ENCODE measurements around the gene C1RL. TPM values are rescaled to one million over a fixed set of nuclear protein-coding genes. Genes with fewer than 3 reads are reported as not detected.
A peak's percentile ranks its signal among the peaks of the same experiment; 100 is the strongest.

The C1RL gene
- total RNA-seq, 4 donors from 2014 or later = 39.6 to 261 (median 65.0) TPM

- DNase-seq = no peak
- TF ChIP-seq POLR2A (IDR thresholded peaks at IDR 0.05) = no peak
- no peaks in the 10 kb centered on the region for H3K9me3 ChIP-seq
- H3K4me3 ChIP-seq = no peak overlapping the region
- H3K4me1 ChIP-seq = peaks cover 0 to 19% (median 4%) of the 10 kb centered on the region in 4 donors
- intact Hi-C loops (cut with DNase I; ENCODE audit: low total_unique reads) = no loop called here
- H3K27me3 ChIP-seq = no peaks in the 10 kb centered on the region
- 85 to 86% methylated on average over 5 to 7 of the region's 7 CpGs for WGBS, 2 donors (ENCODE audit: low coverage in 1 of 2)
- no peak overlapping the region for H3K27ac ChIP-seq
- H3K36me3 ChIP-seq = no peaks in the 10 kb centered on the region
- in situ Hi-C loops (cut with MboI; ENCODE audit: low pct_ligation_motif_present in 1 of 4, low pct_unique_long_range_greater_than_20kb in 1 of 4, low sequenced_read_pairs in 3 of 4) = no loop called here
Observed at GRCh38 chr12:7065073-7065623, 43.9 kb downstream of the C1RL start.

DNA sequence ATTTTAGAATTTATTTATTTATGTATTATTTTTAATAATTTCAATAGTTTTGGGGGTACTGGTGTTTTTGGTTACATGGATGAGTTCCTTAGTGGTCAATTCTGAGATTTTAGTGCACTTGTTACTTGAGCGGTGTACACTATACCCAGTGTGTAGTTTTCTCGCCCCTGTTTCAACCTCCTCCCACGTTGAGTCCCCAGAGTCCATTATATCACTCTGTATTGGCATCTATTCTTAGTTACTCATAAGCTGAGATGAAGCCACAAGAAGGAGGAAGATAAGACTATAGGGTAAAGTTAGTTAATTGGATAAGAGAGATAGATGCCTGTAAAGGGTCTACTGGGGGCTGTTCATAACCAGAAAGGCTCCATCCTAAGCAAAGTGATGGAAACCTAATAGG lies 44.5 kb downstream of the C1RL start:
- H3K4me3 ChIP-seq = no peak overlapping the region
- H3K27ac ChIP-seq = no peak overlapping the region
- H3K27me3 ChIP-seq = no peaks in the 10 kb centered on the region
- no peak for DNase-seq
- intact Hi-C loops (cut with DNase I; ENCODE audit: low total_unique reads) = no loop called here
- H3K4me1 ChIP-seq = peaks cover 0 to 25% (median 7%) of the 10 kb centered on the region in 4 donors
- in situ Hi-C loops (cut with MboI; ENCODE audit: low pct_ligation_motif_present in 1 of 4, low pct_unique_long_range_greater_than_20kb in 1 of 4, low sequenced_read_pairs in 3 of 4) = no loop called here
- TF ChIP-seq POLR2A (IDR thresholded peaks at IDR 0.05) (no peak), POLR2AphosphoS5 (IDR thresholded peaks at IDR 0.05) (no peak), EP300 (IDR thresholded peaks at IDR 0.05; ENCODE audit: low read depth) (no peak), CTCF (IDR thresholded peaks at IDR 0.05) (no peak)
- H3K9me3 ChIP-seq = no peaks in the 10 kb centered on the region
- 56% methylated on average over 3 of the region's 3 CpGs; no CpG with 5 or more reads in 1 of the 2 donors for WGBS, 2 donors (ENCODE audit: low coverage in 1 of 2)
- H3K36me3 ChIP-seq = no peaks in the 10 kb centered on the region

GRCh38 chr12:7061596-7061995 lies 47.4 kb downstream of the C1RL start:
- DNase-seq = no peak
- Histone ChIP-seq H3K4me3 (peak overlapping the region in 3 of 4 donors; percentile 21 to 49 (median 27)), H3K9me3 (no peaks in the 10 kb centered on the region), H3K27me3 (no peaks in the 10 kb centered on the region), H3K27ac (peak overlapping the region; percentile 72 to 85 (median 82)), H3K36me3 (no peaks in the 10 kb centered on the region), H3K4me1 (peaks cover 0 to 20% (median 8%) of the 10 kb centered on the region in 4 donors)
- in situ Hi-C loops (cut with MboI; ENCODE audit: low pct_ligation_motif_present in 1 of 4, low pct_unique_long_range_greater_than_20kb in 1 of 4, low sequenced_read_pairs in 3 of 4) = no loop called here
- no peak for TF ChIP-seq CTCF (IDR thresholded peaks at IDR 0.05)
- no peak for TF ChIP-seq POLR2AphosphoS5 (IDR thresholded peaks at IDR 0.05)
- no peak for TF ChIP-seq POLR2A (IDR thresholded peaks at IDR 0.05)
- TF ChIP-seq EP300 (IDR thresholded peaks at IDR 0.05; ENCODE audit: low read depth) = no peak
- intact Hi-C loops (cut with DNase I; ENCODE audit: low total_unique reads) = loop anchor here (2.0 kb wide), 2 partner anchors 31 to 47 kb away; partner anchors contain the start of genes C1R and C1RL
- WGBS, 2 donors (ENCODE audit: low coverage in 1 of 2) = 86 to 91% methylated on average over 2 to 7 of the region's 7 CpGs

GRCh38 chr12:7061138-7061537 lies 47.9 kb downstream of the C1RL start:
- Histone ChIP-seq H3K4me3 (peak overlapping the region; percentile 14 to 49 (median 24)), H3K36me3 (no peaks in the 10 kb centered on the region), H3K4me1 (peaks cover 0 to 20% (median 8%) of the 10 kb centered on the region in 4 donors), H3K9me3 (no peaks in the 10 kb centered on the region), H3K27me3 (no peaks in the 10 kb centered on the region), H3K27ac (peak overlapping the region; percentile 72 to 85 (median 82))
- in situ Hi-C loops (cut with MboI; ENCODE audit: low pct_ligation_motif_present in 1 of 4, low pct_unique_long_range_greater_than_20kb in 1 of 4, low sequenced_read_pairs in 3 of 4) = no loop called here
- WGBS, 2 donors (ENCODE audit: low coverage in 1 of 2) = 43 to 64% methylated on average over 10 to 13 of the region's 13 CpGs
- TF ChIP-seq EP300 (IDR thresholded peaks at IDR 0.05; ENCODE audit: low read depth) (no peak), POLR2A (IDR thresholded peaks at IDR 0.05) (no peak), POLR2AphosphoS5 (IDR thresholded peaks at IDR 0.05) (no peak), CTCF (IDR thresholded peaks at IDR 0.05) (no peak)
- DNase-seq = no peak
- intact Hi-C loops (cut with DNase I; ENCODE audit: low total_unique reads) = loop anchor here (2.0 kb wide), 2 partner anchors 32 to 48 kb away; partner anchors contain the start of genes C1R and C1RL
